Ureter (tissue), 1 donor: ENCODE measurements around the gene PERCC1. TPM values are rescaled to one million over a fixed set of nuclear protein-coding genes. Genes with fewer than 3 reads are reported as not detected.

Experiments used
- DNase-seq: peaks from one replicate; pipeline ENCODE4 v3.0.0-alpha.2; 2020; ENCODE audit warnings: low spot score
- total RNA-seq: library from RNA; stranded (reverse); gene quantifications from one replicate; pipeline ENCODE4 v1.2.4, GENCODE V29; 2023
- donor health status: DM: yes; HTN: yes; CAD: no.

The PERCC1 gene
- total RNA-seq, 1 donor from 2014 or later: not detected

DNA sequence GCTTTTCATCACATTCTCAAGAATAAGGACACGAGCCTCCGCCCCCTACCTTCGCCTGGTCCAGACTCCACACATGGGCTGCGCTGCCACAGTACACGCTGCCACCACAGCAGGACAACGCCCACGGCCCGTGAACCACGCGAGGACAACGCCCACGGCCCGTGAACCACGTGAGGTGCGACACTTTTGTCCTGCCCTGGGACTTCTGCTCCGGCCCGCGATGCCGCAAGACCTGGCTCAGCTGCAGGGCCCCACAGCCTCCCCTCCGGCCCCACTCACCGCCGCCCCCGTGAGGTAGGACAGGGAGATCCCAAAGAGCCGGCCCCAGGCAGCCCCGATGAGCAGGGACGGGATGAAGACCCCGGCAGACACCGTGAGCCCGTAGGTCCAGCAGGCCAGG, 19.3 kb downstream of the PERCC1 start:
- DNase-seq: no peak

DNA sequence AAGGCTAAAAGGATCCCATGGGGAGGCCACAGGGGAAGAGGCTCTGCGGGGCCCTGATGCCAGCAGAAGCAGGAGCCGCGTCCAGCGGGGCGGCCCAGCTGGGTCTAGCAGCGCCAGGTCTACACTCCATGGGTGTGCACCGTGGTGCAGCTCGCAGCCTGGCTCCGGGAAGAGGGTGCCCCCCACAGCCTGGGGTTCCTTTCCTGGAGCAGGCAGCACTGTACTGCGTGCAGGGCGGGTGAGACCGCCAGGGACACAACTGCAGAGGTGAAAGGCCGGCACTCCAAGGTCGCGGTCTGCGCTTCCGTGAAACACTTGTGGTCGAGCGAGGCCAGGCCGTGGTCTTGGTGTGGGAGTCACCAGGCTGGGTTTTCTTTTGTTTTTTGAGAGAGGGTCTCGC, 20.0 kb downstream of the PERCC1 start:
- DNase-seq: no peak

GRCh38 chr16:1451702-1452392, 21.0 kb downstream of the PERCC1 start:
- DNase-seq: no peak

- no peak for DNase-seq
These were observed 21.7 kb downstream of the PERCC1 start for GRCh38 chr16:1452530-1452929.

- DNase-seq: no peak
These were observed 22.4 kb downstream of the PERCC1 start for GRCh38 chr16:1453316-1453715.

GRCh38 chr16:1454561-1454960, 23.7 kb downstream of the PERCC1 start:
- no peak for DNase-seq

DNA sequence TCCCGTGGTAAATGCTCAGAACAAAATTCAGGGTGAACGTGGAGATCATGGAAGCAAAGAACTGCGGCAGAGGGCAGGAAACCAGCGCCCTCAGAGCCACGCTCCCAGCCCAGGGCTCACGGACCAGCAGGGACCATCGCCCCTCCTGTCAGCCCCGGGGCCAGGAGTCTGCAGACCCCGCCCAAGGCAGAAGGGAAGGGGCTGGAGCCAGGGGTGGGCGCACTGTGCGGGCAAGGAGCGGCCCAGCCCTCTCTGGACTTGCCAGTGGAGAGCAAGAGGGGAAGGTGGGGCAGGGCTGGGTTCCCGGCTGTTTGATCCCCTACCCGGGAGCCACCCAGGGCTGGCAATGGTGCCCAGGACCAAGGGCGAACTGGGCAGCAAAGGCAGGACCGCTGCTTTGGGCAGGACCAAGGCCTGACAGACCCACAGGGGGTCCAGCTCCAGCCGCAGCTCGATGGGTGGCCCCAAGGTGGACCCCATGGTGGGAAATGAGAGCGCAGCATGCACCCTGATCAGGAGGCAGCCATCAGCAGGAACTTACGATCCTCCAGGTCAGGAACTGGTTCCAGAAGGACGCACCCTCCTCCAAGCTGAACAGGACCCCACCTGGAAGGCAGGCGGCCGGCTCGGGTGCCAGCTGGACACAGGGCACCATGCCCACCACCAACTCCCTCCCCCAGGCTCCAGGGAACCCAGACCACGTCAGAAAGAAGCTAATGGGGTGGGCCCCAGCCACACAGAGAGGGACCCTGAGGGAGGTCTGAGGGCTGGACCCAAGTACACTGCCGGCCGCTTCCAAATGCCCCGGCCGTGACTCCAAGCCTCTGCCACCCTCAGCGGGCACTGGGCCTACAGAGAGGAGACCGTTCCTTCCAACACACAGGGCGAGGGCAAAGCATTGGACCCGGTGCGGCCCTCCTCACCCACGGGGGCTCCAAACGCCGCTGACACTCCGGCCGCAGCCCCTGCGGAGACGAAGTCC, 24.6 kb downstream of the PERCC1 start:
- DNase-seq: no peak

DNA sequence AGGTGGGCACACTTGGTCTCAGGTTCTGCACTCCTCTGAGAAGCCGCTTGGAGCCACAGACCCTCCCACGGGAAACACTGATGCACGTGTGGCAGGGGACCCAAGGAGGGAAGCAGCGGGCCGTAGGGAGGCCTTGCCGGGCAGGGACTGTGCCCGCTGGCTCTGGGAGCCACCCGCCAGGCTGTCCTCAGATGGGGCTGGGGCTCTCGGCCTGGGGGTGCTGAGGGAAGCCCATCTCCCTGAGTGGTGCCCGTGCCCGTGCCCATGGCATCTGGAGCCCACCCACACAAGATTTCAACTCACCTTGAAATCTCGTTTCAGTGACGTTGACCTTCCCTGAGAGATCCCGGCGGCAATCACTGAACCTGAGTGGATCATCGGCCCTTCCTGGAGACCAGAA, 26.1 kb downstream of the PERCC1 start:
- DNase-seq: no peak

GRCh38 chr16:1457489-1458245, 26.8 kb downstream of the PERCC1 start:
- DNase-seq: no peak

- DNase-seq: no peak
These were observed 27.6 kb downstream of the PERCC1 start for GRCh38 chr16:1458336-1458976.

DNA sequence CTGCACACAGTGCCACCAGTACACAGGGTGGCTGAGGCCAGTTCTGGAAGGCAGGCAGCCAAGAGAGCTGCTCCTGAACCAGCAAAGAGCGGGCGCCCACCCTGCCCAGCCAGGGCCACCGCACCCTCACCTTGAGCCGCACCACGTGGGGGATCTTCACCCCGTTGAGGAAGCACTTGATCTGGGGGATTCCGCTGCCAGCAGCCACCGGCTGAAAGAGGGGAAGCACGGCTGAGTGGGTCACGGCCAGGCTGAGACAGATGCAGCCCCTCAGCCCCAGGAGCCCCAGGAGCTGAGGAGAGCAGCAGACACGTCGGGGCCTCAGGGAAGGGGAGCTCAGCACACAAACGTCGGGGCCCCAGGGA, 28.1 kb downstream of the PERCC1 start:
- DNase-seq: no peak

DNA sequence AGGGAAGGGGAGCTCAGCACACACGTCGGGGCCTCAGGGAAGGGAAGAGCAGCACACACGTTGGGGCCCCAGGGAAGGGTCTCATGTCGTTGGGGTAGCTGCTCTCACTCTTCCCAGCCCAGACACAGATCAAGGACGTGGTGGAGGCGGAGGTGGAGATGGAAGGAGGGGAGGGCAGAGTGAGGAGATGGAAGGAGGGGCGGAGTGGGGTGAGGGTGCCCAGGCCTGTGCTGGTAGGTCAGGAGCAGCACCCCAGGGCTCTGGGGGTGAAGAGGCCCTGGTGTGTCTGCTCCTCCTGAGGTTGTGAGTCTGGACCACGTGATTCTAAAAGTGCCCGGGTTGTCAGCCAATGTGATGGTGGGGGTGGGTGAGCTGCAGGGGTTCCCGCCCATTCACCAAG, 29.1 kb downstream of the PERCC1 start:
- DNase-seq: no peak

GRCh38 chr16:1460602-1461138, 29.8 kb downstream of the PERCC1 start:
- no peak for DNase-seq

GRCh38 chr16:1461146-1461545, 30.3 kb downstream of the PERCC1 start:
- DNase-seq: no peak

GRCh38 chr16:1464196-1464893, 33.5 kb downstream of the PERCC1 start:
- DNase-seq: no peak

- DNase-seq: no peak
These were observed 34.2 kb downstream of the PERCC1 start for GRCh38 chr16:1464894-1465566.

- DNase-seq: no peak
These were observed 34.7 kb downstream of the PERCC1 start for GRCh38 chr16:1465567-1465915.

DNA sequence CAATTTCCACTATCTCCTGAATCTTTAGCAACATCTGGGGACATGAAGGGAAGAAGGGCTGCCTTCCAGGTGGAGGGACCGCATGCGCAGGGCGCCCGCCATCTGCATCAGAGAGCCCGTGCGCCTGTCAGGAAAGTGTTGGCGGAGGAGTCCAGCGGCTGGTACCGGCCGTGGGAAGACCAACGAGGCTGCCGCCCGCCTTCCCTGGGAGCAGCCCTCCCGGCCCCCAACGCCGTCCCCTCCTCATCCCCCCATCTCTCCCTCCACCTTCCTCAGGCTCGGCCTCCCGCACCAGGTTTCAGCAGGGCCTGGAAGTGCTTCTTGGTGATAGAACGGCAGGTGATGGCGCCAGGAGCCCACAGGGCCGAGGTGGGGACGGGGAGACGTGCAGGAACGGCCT, 35.2 kb downstream of the PERCC1 start:
- DNase-seq: no peak

GRCh38 chr16:1466968-1467521, 36.2 kb downstream of the PERCC1 start:
- no peak for DNase-seq

DNA sequence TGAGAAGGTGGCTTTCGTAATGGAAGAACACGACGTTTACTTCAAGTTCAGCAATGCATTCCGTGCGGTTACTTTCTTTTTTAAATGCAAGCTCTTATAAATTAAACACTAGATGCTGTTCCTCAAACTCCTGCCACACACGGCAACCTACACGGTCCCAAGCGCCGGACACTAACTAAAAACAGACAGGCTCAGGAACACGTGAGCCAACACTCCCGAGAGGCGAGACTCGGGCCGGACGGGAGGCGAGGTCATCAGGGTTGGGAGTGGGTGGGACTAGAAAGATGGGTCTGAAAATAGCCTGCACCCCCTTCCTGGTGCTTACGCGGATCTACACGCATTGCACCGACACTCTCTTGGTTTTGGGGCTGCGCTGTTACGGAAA, 37.5 kb downstream of the PERCC1 start:
- no peak for DNase-seq
